ENCODE measurements around the gene MRPS27.

MRPS27 gene

DNA sequence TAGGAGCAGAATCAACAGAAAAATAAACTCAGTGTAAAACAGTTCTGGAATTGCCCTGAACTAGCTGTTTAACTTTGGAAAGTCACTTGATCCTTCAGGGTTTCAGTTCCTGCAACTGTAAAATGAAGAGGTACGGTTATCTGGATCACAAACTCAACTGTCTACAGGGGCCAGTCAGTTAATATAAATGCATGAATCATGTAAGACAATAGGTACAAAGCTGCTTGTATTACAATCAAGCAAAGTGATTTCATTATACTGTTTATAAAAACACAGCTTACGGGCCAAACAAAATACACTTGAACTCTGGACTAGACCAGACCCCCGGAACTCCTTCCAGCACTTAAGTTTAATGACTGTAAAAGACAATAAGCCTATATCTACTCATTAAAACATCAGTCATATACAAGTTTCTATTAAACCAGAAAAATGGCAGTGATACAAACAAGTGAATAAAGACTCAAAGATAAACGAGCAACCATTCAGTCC, 73.0 kb downstream of the MRPS27 start:
- H3K27me3 Mint-ChIP-seq, result no peaks in the 10 kb centered on the region
- no peak overlapping the region for H3K4me3 Mint-ChIP-seq
- H3K27ac Mint-ChIP-seq, result no peak overlapping the region
- no peak for DNase-seq
- H3K4me1 Mint-ChIP-seq, result peaks cover 19% of the 10 kb centered on the region
- H3K36me3 Mint-ChIP-seq, result no peaks in the 10 kb centered on the region
- H3K9me3 Mint-ChIP-seq, result no peaks in the 10 kb centered on the region
- CTCF ChIA-PET, result interaction anchor here (1.2 kb wide), 1 partner anchor 110 kb away, joined by 4 read pairs; no protein-coding TSS in a partner anchor

- Mint-ChIP-seq H3K36me3 (peaks cover 3% of the 10 kb centered on the region), H3K4me3 (no peak overlapping the region), H3K27me3 (no peaks in the 10 kb centered on the region), H3K27ac (no peak overlapping the region), H3K9me3 (no peaks in the 10 kb centered on the region), H3K4me1 (peaks cover 19% of the 10 kb centered on the region)
- no peak for DNase-seq
- CTCF ChIA-PET, result interaction anchor here (0.6 to 1.8 kb wide), 2 partner anchors 13 to 17 kb away, joined by 3 to 5 read pairs; no protein-coding TSS in a partner anchor
Measured at GRCh38 chr5:72245951-72246532, 74.0 kb downstream of the MRPS27 start.

DNA sequence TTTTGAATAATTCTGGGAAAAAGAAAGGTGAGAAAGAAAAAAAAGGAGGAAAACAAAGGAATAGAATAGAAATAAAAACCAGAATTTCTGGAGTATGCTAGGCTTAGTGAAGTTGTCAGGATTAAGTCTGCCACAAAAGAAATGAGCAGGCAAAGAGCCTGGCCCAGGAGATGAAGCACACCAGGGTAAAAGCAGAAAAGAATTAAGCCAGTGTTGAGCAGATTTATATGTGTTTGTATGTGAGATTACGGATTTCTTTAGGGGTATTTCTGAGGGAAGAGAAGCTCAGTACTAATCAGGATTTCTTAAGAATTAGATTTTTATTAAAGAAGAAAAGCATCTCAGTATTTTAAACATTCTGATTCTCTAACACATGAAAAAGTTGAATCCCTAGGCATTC, 74.5 kb downstream of the MRPS27 start:
- H3K27ac Mint-ChIP-seq, result no peak overlapping the region
- peaks cover 19% of the 10 kb centered on the region for H3K4me1 Mint-ChIP-seq

GRCh38 chr5:72244862-72245371, 75.1 kb downstream of the MRPS27 start:
- H3K4me3 Mint-ChIP-seq, result no peak overlapping the region
- H3K36me3 Mint-ChIP-seq, result peaks cover 3% of the 10 kb centered on the region
- no peaks in the 10 kb centered on the region for H3K9me3 Mint-ChIP-seq
- no peaks in the 10 kb centered on the region for H3K27me3 Mint-ChIP-seq
- H3K27ac Mint-ChIP-seq, result no peak overlapping the region
- CTCF ChIA-PET, result interaction anchor here (0.8 to 1.8 kb wide), 4 partner anchors 13 to 108 kb away, joined by 3 to 5 read pairs (median 4); no protein-coding TSS in a partner anchor
- H3K4me1 Mint-ChIP-seq, result peaks cover 19% of the 10 kb centered on the region
- DNase-seq, result no peak

More for the DNA sequence above, 74.5 kb downstream of the MRPS27 start:
- no peaks in the 10 kb centered on the region for H3K27me3 Mint-ChIP-seq
- no peak overlapping the region for H3K4me3 Mint-ChIP-seq
- no peak for DNase-seq
- CTCF ChIA-PET, result interaction anchor here (0.8 to 1.8 kb wide), 4 partner anchors 13 to 109 kb away, joined by 3 to 5 read pairs (median 4); no protein-coding TSS in a partner anchor
- no peaks in the 10 kb centered on the region for H3K9me3 Mint-ChIP-seq
- peaks cover 3% of the 10 kb centered on the region for H3K36me3 Mint-ChIP-seq

DNA sequence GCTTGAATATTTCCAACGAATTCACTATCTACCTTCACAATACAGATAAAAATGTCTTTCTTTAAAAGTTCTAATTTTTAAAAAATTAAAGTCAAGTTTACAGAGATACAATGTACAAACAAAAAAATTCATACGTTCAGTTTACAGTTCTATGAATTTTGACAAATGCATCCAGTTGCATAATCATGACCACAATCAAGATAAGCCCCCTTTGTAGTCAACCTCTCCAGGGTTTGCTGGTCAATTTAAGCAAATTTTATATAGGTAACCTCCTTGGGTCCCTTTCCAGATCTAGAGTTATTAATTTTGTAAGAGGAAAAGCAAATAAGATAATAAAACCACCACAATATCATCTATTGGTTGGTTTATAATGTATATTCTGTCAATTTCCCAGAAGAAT, 76.3 kb downstream of the MRPS27 start:
- CTCF ChIA-PET, result no interaction called here
- peaks cover 3% of the 10 kb centered on the region for H3K36me3 Mint-ChIP-seq

GRCh38 chr5:72242796-72243475, 77.1 kb downstream of the MRPS27 start:
- CTCF ChIA-PET, result interaction anchor here (1.3 kb wide), 1 partner anchor 26 kb away, joined by 3 read pairs; no protein-coding TSS in a partner anchor
- Mint-ChIP-seq H3K9me3 (no peaks in the 10 kb centered on the region), H3K27ac (no peak overlapping the region), H3K36me3 (peaks cover 3% of the 10 kb centered on the region), H3K4me1 (peaks cover 19% of the 10 kb centered on the region), H3K4me3 (no peak overlapping the region), H3K27me3 (no peaks in the 10 kb centered on the region)
- no peak for DNase-seq

More for the DNA sequence above, 76.3 kb downstream of the MRPS27 start:
- H3K27me3 Mint-ChIP-seq, result no peaks in the 10 kb centered on the region
- no peak for DNase-seq
- peaks cover 19% of the 10 kb centered on the region for H3K4me1 Mint-ChIP-seq
- H3K27ac Mint-ChIP-seq, result no peak overlapping the region
- H3K9me3 Mint-ChIP-seq, result no peaks in the 10 kb centered on the region
- no peak overlapping the region for H3K4me3 Mint-ChIP-seq

DNA sequence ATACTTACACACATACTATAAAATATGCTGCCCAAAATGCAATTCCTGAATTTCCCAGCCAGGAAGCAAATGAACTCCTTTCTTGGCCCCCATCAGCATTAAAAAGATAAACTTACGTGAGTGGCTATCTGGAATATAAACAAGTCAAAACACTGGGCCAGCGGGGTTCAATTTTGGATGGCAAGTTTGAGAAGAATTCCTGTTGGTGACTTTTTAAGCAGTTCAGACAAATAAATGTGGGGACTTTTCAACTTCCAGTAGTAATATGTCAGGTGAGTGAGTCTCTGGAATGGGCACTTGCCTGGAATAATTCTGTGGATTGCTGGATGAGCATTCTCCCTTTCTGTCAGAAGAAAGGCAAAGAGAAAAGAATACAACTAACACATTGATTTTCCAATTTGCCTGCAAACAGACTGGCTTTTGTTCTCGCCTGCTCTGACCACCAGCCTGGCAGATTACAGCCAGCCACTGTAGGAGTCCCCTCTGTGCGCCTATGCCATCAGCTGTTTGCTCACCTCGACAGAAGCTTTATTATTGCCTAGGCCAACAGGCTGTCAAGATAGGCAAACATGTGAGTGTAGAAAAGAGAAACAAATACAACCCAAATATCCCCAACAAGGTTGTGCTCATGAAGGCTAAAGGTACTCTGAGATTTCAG, 78.6 kb downstream of the MRPS27 start:
- H3K27me3 Mint-ChIP-seq, result no peaks in the 10 kb centered on the region

DNA sequence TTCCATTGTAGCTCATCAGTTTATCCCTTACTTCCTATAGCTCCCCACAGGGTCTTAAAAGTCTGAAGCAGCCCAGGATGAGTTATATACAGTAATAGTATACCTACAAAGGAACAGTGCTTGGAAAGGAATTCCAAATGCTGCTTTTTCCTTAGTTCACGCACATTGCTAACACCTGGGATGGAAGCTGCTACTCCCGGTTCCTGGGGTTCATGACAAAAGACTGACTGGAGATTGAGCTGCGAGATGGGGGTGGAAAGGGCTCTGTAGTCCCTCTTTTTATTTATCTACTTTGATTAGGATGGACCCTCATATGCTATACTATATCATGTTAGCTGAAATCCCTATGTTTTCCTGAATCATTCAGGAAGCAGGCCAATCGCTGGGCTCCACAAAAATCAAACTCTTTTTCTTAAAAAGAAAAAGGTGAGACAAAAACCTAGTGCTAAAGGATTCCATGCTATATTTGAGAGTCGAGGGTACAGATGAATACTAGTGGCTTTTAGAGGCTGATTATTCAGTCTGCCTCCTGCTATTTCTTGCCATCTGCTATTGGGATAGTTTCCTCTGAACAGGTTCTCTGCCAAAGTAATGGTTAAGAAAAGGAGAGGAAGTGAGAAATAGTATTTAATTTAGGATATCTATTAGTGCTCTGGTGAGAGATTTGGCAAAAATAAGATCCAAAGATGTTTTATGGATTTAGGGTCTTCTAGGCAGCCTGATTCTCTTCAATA, 81.2 kb downstream of the MRPS27 start:
- H3K4me3 Mint-ChIP-seq, result no peak overlapping the region
- H3K9me3 Mint-ChIP-seq, result no peaks in the 10 kb centered on the region
- H3K27me3 Mint-ChIP-seq, result no peaks in the 10 kb centered on the region
- no peak overlapping the region for H3K27ac Mint-ChIP-seq
- peaks cover 15% of the 10 kb centered on the region for H3K36me3 Mint-ChIP-seq
- no peak for DNase-seq
- peaks cover 14% of the 10 kb centered on the region for H3K4me1 Mint-ChIP-seq
- CTCF ChIA-PET, result no interaction called here

More for the DNA sequence above, 78.6 kb downstream of the MRPS27 start:
- Mint-ChIP-seq H3K27ac (no peak overlapping the region), H3K36me3 (peaks cover 12% of the 10 kb centered on the region), H3K4me3 (no peak overlapping the region), H3K9me3 (no peaks in the 10 kb centered on the region), H3K4me1 (peaks cover 16% of the 10 kb centered on the region)
- no peak for DNase-seq
- CTCF ChIA-PET, result no interaction called here

DNA sequence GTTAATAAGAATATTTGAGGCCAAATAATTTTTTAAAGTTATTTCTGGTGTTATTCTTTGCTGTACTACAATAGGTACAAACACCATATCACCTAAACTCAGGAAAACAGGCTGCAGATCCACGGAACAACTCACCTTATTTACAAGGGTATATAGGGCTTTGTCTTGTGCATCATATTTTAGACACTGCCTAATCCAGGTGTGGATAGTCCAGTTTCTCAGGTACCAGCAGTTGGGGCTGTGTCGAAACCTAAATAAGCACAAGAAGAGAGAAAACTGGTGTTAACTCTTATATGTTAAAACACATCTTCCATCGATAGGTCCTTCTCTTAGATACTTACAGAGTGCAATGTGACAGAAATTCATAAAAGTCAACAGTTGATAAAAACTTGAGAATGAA, 82.2 kb downstream of the MRPS27 start:
- H3K27me3 Mint-ChIP-seq, result no peaks in the 10 kb centered on the region
- no peak overlapping the region for H3K4me3 Mint-ChIP-seq
- DNase-seq, result no peak
- peaks cover 18% of the 10 kb centered on the region for H3K36me3 Mint-ChIP-seq
- peaks cover 18% of the 10 kb centered on the region for H3K4me1 Mint-ChIP-seq
- CTCF ChIA-PET, result no interaction called here
- H3K27ac Mint-ChIP-seq, result no peak overlapping the region
- no peaks in the 10 kb centered on the region for H3K9me3 Mint-ChIP-seq

- no peaks in the 10 kb centered on the region for H3K27me3 Mint-ChIP-seq
- H3K4me1 Mint-ChIP-seq, result peaks cover 23% of the 10 kb centered on the region
- no peaks in the 10 kb centered on the region for H3K9me3 Mint-ChIP-seq
- H3K27ac Mint-ChIP-seq, result no peak overlapping the region
- H3K36me3 Mint-ChIP-seq, result peaks cover 20% of the 10 kb centered on the region
- no peak for DNase-seq
- H3K4me3 Mint-ChIP-seq, result no peak overlapping the region
- CTCF ChIA-PET, result no interaction called here
Measured at GRCh38 chr5:72237415-72237814, 82.6 kb downstream of the MRPS27 start.

DNA sequence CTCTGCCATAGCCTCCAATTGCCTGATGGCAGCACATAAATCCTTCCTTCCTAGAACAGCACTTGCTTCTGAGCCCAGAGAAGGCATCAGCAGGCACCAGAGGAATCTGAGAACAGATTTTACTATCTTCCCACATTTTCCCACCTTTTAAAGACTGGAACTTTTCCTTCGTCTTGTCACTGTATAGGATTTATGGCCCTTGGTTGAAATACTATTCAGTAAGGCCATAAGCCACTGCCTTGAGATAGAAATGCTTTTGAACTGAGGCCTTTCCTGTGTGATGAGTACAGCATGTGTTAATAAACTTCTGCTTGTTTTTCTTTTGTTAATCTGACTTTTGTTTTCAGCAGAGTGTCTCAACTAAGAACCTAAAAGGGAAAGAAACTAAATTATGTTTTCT, 84.3 kb downstream of the MRPS27 start:
- H3K4me3 Mint-ChIP-seq, result no peak overlapping the region
- no peak overlapping the region for H3K27ac Mint-ChIP-seq
- CTCF ChIA-PET, result interaction anchor here (1.5 kb wide), 1 partner anchor 73 kb away, joined by 3 read pairs; no protein-coding TSS in a partner anchor
- peaks cover 23% of the 10 kb centered on the region for H3K36me3 Mint-ChIP-seq
- no peaks in the 10 kb centered on the region for H3K27me3 Mint-ChIP-seq
- H3K4me1 Mint-ChIP-seq, result peaks cover 32% of the 10 kb centered on the region
- H3K9me3 Mint-ChIP-seq, result no peaks in the 10 kb centered on the region
- no peak for DNase-seq

GRCh38 chr5:72234868-72235267, 85.2 kb downstream of the MRPS27 start:
- Mint-ChIP-seq H3K4me1 (peaks cover 34% of the 10 kb centered on the region), H3K27me3 (no peaks in the 10 kb centered on the region), H3K9me3 (no peaks in the 10 kb centered on the region), H3K4me3 (no peak overlapping the region), H3K27ac (no peak overlapping the region), H3K36me3 (peaks cover 29% of the 10 kb centered on the region)
- CTCF ChIA-PET, result interaction anchor here (1.5 kb wide), 1 partner anchor 74 kb away, joined by 3 read pairs; no protein-coding TSS in a partner anchor
- no peak for DNase-seq

GRCh38 chr5:72234265-72234700, 85.8 kb downstream of the MRPS27 start:
- Mint-ChIP-seq H3K27me3 (no peaks in the 10 kb centered on the region), H3K36me3 (peaks cover 29% of the 10 kb centered on the region), H3K4me1 (peaks cover 37% of the 10 kb centered on the region), H3K4me3 (no peak overlapping the region), H3K9me3 (no peaks in the 10 kb centered on the region), H3K27ac (no peak overlapping the region)
- no peak for DNase-seq
- CTCF ChIA-PET, result interaction anchor here (1.5 kb wide), 1 partner anchor 74 kb away, joined by 3 read pairs; no protein-coding TSS in a partner anchor

Data from activated naive CD4-positive, alpha-beta T cell treated with anti-CD3 and anti-CD28 coated beads, Interleukin-2, amount 10 ng/mL, durations not matched to agents 7 days and 5 days (primary cell).